ENCODE measurements around the gene FREY1.
A peak's percentile ranks its signal among the peaks of the same experiment; 100 is the strongest.

Gene FREY1

DNA sequence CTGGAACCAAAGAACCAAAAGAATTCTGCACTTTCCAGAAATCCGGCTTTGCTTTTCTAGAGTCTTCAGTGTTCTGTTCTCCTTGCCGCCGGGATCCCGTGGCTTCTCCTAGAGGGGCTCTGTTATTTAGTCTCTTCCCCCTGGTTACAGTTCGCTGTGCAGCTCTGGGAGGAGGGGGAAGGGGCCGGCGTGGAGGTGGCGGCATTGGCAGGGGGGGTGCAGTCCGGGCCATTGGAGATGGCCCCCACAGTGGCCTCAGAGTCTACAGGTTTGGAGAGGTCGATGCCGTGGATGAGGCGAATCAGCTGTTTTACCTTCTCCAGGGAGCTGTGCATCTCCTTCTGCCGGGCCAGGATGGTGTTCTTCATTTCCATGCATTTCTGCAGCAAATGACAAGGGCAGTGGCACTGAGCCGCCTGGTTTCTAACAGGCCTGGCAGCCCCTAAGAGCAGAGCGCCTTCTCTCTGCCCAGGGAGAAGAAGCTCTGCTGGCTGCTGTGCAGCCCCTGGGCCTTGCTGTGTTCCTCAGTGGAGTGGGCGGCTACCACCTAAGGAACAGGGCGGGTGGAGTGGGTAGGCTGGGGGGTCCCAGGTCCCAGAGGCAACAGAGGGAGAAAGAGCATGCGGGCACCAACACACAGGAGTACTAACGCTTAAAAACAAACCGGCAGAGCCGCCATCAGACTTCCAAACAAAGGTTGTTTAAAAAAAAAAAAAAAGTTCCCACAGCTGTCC, 26.9 kb upstream of the FREY1 start:
- in situ Hi-C loops (cut with HindIII; ENCODE audit: low sequenced_read_pairs), result no loop called here
- DNase-seq (ENCODE audit: low read depth, low spot score), result no peak
- no peak overlapping the region for H3K4me3 ChIP-seq (ENCODE audit: low read depth, low read length)
- TF ChIP-seq, protein P1, sequence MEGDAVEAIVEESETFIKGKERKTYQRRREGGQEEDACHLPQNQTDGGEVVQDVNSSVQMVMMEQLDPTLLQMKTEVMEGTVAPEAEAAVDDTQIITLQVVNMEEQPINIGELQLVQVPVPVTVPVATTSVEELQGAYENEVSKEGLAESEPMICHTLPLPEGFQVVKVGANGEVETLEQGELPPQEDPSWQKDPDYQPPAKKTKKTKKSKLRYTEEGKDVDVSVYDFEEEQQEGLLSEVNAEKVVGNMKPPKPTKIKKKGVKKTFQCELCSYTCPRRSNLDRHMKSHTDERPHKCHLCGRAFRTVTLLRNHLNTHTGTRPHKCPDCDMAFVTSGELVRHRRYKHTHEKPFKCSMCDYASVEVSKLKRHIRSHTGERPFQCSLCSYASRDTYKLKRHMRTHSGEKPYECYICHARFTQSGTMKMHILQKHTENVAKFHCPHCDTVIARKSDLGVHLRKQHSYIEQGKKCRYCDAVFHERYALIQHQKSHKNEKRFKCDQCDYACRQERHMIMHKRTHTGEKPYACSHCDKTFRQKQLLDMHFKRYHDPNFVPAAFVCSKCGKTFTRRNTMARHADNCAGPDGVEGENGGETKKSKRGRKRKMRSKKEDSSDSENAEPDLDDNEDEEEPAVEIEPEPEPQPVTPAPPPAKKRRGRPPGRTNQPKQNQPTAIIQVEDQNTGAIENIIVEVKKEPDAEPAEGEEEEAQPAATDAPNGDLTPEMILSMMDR (IDR thresholded peaks at IDR 0.05; ENCODE audit: low read depth, low read length), result no peak

DNA sequence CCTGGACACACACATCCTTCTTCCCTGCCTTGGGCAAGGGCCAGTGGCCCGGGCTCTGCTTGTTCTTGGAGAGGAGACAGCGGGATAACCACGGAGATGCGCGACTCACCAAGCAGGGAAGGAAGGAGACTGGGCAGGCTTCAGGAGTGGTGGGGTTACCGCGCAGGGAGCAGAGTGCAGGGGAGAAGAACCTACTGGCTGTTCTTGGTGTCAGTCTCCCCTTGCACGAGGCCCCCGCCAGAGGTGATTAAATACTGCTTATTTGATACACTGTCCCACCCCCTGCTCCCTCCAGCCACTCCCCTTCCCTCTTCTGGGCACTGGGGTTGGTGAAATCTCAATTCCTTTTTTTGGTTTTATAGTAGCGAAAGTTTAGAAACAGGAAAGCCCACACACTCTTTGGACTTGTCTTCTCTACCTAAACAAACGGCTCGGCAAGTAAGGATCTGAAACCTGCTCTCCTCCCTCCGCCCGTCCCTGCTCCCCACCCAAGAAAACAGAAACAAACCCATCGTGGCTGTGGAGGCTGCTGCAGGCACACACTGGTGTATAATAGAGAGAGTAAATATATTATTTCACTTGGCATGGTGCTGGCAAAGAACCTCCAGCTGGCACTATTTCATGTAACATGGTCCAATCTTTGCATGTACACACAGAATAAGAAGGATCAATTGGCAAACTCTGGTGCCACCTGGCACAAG, 26.2 kb upstream of the FREY1 start:
- in situ Hi-C loops (cut with HindIII; ENCODE audit: low sequenced_read_pairs), result no loop called here
- DNase-seq (ENCODE audit: low read depth, low spot score), result peak; percentile 35
- no peak overlapping the region for H3K4me3 ChIP-seq (ENCODE audit: low read depth, low read length)
- TF ChIP-seq, protein P1 (IDR thresholded peaks at IDR 0.05; ENCODE audit: low read depth, low read length), result no peak

DNA sequence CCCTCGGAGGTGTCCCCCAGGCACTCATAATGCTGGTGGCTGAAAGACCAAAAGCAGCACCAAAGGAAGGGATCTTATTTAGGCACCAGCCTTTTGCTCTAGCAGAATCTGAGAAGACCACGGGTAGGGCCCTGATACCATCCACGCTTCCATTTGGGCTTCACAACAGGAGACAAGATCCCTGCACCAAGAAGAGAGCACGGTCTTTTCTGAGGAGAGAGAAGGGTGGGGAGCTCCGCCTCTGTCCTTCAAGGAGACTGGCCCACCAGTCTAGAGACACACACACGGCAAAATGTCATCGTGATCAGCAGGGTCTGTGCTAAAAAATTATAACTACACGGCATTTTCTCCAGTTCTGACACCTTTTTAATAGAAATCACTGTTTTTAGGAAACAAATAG, 25.1 kb upstream of the FREY1 start:
- no peak for DNase-seq (ENCODE audit: low read depth, low spot score)
- in situ Hi-C loops (cut with HindIII; ENCODE audit: low sequenced_read_pairs), result no loop called here
- no peak overlapping the region for H3K4me3 ChIP-seq (ENCODE audit: low read depth, low read length)
- TF ChIP-seq, protein P1 (IDR thresholded peaks at IDR 0.05; ENCODE audit: low read depth, low read length), result no peak

GRCh38 chr11:45931739-45932138, 24.7 kb upstream of the FREY1 start:
- DNase-seq (ENCODE audit: low read depth, low spot score), result no peak
- in situ Hi-C loops (cut with HindIII; ENCODE audit: low sequenced_read_pairs), result no loop called here
- no peak overlapping the region for H3K4me3 ChIP-seq (ENCODE audit: low read depth, low read length)
- TF ChIP-seq, protein P1 (IDR thresholded peaks at IDR 0.05; ENCODE audit: low read depth, low read length), result no peak

DNA sequence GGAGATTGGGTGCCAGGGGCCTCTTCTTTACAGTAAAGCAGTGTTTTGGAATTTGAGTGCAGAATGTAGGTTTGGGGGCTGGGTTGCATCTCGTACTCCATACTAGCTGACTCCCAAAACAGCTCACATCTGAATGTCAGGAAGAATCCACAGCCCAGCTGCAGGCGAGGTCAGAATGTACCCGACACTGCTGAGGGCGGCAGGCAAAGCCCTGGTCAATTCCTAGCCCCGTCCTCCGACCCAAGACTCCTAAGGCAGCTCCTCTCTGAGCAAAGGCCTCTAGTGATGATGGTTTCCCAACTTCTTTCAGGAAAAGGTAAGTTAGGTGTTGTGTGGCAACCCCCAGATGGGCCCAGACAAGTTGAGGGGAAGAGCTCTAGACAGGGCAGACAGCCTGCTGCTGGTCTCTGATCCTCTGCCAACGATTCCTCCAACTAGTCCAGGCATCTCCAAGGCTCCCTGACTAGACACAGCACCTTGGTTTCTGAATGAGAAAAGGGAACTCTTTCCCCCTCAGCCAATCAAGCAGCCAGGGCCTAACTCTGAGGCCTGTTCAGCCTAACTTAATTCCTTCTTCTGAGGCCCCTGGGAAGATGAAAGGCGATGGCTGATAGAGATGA, 24.0 kb upstream of the FREY1 start:
- no peak for DNase-seq (ENCODE audit: low read depth, low spot score)
- in situ Hi-C loops (cut with HindIII; ENCODE audit: low sequenced_read_pairs), result no loop called here
- TF ChIP-seq, protein P1 (IDR thresholded peaks at IDR 0.05; ENCODE audit: low read depth, low read length), result no peak
- H3K4me3 ChIP-seq (ENCODE audit: low read depth, low read length), result no peak overlapping the region

DNA sequence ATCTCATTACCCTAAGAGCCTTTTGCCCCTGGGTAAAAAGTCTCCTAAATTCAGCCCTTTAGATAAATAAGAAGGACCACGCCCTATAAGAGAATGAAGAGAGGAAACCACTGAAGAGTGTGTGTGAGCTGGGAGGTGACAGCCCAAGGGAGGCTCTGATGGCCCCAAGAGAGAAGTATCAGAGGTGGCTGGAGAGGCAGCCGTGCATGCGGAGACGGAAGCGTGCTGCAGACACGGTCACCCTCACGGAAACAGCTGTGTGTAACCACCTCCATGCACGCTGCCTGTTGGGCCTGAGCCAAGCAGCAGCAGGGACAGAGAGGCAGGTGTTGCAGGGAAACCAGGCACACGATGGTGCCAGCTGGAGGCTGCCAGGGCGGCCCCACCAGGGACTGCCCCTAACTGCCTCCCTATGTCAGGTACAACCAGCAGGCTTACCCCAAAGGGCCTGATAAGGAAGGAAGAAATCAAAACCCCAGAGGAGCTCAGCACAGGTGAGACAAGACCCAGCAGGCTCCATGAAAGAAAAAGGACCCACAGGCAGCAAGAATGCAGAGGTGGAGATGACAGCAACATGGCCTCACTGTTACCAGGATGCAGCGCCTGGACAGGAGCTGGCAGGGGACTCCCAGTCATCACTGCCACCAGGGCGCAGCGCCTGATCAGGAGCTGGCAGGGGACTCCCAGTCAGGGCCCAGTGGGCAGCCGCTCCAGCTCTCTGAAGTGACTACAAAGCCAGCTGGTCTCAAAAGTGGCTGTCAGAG, 23.1 kb upstream of the FREY1 start:
- TF ChIP-seq, protein P1 (IDR thresholded peaks at IDR 0.05; ENCODE audit: low read depth, low read length), result no peak
- H3K4me3 ChIP-seq (ENCODE audit: low read depth, low read length), result no peak overlapping the region
- in situ Hi-C loops (cut with HindIII; ENCODE audit: low sequenced_read_pairs), result no loop called here
- no peak for DNase-seq (ENCODE audit: low read depth, low spot score)

All from astrocyte of the spinal cord (primary cell).